NOMO-1 treated with DMSO at 0.1 percent for 48 hours (cell line): ENCODE results near the gene ZBTB47.

Experiments
- DNase-seq: peaks from one replicate; lab custom pipeline; 2025; ENCODE audit not compliant: unreplicated experiment; lab: John Stamatoyannopoulos, UW

ZBTB47 gene

DNA sequence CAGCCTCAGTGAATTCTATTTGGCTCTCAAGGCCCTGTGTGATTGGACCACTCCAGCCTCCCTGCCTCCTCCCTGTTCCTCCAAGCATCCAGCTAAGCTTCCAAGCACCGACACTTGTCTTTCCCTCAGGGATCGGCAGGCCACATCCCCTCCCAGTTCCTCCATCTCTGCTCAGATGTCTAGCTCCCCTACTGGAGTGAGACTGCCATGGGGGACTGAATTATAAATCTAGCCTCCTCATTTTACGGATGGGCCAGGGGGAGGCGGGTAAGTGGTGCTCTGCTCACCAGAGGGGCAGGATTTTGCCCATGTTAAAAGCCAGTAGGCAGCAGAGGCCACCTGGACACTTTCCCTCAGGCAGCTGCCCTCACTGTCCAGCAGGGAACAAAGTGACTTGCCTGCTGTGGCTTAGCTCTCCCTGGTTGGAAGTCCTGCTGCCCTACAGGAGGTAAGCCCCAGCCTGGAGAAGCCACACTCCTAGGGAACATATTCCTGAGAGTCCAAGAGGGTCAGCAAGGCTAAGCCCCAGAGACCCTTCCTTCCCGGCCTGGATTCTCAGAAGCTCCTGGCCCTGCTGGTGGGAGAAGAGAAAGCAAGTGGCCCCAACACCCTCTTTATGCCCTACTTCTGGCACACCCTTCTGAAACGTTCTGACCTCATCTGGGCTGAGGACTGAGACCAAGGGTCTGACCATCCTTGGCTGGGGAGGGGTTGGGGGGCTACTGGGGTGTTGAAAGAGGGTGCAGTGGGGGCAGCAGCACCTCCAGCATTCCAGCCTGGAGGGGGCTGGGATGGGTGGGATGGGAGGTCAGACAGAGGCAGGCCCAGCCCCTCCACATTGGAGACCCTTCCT lies 58.2 kb downstream of the ZBTB47 start:
- DNase-seq, result no peak

DNA sequence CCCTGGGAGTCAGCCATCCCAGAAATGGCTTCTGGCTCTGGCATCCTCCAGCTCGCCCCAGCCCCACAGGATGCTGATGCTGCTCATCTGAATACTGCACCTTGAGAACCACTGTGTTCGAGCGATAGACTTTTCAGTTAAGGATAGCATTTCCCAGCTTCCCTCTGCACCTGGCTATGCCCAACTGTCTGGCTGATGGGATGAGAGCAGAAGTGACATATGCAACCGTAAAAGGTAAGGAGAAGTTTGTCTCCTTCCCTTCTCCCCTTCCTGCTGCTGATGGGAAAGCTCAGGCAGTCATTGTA lies 58.8 kb downstream of the ZBTB47 start:
- DNase-seq, result no peak

DNA sequence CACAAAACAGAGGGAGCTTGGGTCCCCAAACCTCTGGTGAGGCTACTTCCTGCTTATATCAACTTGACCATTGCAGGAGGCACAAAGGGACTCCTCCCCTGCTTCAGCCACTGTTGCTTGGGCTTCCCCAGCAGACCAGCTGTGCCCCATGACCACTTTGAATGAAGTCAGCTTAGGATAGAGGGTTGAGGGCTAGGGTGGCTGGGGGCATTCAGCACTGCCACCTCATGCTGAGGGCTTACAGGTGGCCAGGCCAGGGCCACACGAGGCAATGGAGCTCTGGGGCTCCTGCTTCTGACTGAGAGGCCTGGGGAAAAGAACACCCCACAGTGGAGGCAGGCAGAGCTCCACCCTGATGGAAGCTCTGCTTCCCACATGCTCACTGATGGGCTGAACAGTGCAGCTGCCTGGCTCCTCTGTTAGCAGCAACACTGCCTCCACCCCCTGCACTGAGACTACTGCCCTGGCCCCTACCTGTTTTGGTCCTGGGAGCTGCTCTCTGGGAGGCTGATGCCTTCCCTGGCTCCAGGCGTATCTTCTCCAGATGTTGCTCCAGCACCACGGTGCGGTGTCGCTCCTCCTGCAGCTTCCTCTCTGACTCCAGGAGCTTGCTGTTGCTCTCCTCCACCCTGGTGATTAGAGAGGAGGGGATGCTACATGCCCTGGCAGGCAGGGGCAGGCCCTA lies 59.3 kb downstream of the ZBTB47 start:
- DNase-seq, result no peak

DNA sequence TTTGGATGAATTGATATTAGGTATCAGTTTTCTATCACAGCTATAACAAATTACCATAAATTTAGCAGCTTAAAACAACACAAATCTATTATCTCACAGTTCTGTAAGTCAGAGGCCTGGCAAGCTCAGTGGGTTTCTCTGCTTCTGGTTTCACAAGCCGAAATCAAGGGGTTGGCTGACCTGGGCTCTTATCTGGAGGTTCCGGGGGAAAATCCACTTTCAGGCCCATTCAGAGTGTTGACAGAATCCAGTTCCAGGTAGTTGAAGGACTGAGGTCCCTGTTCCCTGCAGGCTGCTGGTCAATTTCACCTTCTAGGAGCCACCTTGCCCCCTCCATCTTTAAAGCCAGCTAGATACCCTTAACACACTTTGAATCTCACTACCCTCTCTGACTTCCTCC lies 60.2 kb downstream of the ZBTB47 start:
- no peak for DNase-seq

DNA sequence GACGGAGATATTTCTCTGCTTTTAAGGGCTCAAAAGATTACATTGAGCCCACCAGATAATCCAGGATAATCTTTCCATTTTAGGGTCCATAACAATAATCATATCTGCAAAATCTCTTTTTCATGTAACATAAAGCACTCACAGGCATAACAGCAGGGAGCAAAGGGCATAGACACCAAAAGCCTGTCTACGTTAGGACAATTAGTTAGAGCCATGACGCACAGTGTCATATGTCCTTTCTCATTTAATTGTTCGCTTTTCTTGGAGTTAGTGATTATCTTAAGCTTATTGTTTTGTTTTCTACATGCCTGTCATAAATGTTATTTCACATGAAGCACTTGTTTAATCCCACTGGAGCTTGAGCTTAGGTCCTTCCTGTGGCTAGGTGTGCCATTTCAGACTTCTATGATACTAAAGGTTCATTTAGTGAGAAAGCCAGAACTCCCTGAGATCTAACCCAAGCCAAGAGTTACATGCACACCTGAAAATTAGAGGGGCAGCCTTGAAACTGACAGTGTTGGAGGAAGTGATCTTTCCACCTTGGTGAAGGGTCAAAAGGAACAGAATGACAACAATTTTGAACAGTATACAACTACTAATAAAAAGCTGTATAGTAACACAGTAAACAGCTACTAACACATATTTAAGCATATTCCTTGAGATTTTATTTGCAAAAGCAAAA lies 60.8 kb downstream of the ZBTB47 start:
- DNase-seq, result no peak
